Measurements from ENCODE around the gene GABRR2. TPM values are rescaled to one million over a fixed set of nuclear protein-coding genes. Genes with fewer than 3 reads are reported as not detected.

Gene GABRR2
- total and polyA plus RNA-seq, 2 of the 4 experiments (the other 2 are of a cell fraction), result 0.26 TPM; not detected in 1

DNA sequence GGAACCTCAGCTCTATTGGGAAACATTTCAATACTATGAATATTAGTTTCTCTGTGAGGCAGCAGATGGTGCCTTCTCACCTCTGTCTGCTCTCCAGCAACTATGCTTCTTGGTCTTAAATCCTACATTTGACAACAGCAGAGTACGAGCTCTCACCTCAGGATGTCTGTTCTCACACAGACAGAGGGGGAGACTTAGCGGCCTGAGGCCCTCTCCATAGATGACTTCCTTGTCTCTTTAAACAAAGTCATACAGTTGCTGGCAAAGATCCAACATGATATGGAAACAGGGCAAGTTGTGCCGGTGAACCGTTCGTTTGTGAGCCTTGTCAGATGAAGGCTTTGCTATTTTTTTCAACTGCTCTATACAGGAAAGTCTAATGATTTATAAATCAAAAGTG lies 54.3 kb downstream of the GABRR2 start:
- Histone ChIP-seq H3K79me1 (ENCODE audit: low read depth in 1 of 2, low read length in 2 of 2) (no peaks in the 10 kb centered on the region), H3K23ac (ENCODE audit: low read depth, low read length) (no peak overlapping the region), H4K5ac (ENCODE audit: low read depth, low read length) (no peak overlapping the region), H4K8ac (ENCODE audit: low read depth in 2 of 2, low read length in 2 of 2) (no peak overlapping the region), H3K27me3 (ENCODE audit: control insufficient read depth, insufficient read depth, low read length) (peaks cover 6% of the 10 kb centered on the region), H4K20me1 (ENCODE audit: insufficient read depth, low read length) (no peaks in the 10 kb centered on the region), H3K27ac (ENCODE audit: insufficient read depth, low read length) (no peak overlapping the region), H2BK15ac (ENCODE audit: low read depth, low read length) (no peak overlapping the region), H3K4me2 (ENCODE audit: low read depth, low read length) (no peak overlapping the region), H3K4me1 (ENCODE audit: control insufficient read depth, insufficient read depth, low read length) (no peaks in the 10 kb centered on the region), H2BK5ac (ENCODE audit: low read depth, low read length, poor library complexity, severe bottlenecking) (no peak overlapping the region), H3K18ac (ENCODE audit: low read depth, low read length) (no peak overlapping the region), H2AK9ac (replicated peaks; ENCODE audit: low read depth, low read length, poor library complexity) (no peak overlapping the region), H3K56ac (ENCODE audit: extremely low read depth, insufficient read depth, low read length) (no peak overlapping the region), H3K9me1 (ENCODE audit: insufficient read depth, low read length) (no peaks in the 10 kb centered on the region), H3K14ac (replicated peaks; ENCODE audit: low read depth, low read length) (no peak overlapping the region), H2BK120ac (ENCODE audit: low read depth, low read length) (no peak overlapping the region), H4K91ac (ENCODE audit: insufficient read depth, low read depth, low read length) (no peak overlapping the region), H2AK5ac (ENCODE audit: low read depth, low read length) (no peak overlapping the region), H2AFZ (replicated peaks; ENCODE audit: low read length, poor library complexity) (no peak overlapping the region), H3K36me3 (ENCODE audit: control insufficient read depth, insufficient read depth, low read length) (no peaks in the 10 kb centered on the region), H3K9ac (ENCODE audit: low read depth, low read length) (no peak overlapping the region), H3K9me3 (ENCODE audit: control insufficient read depth, insufficient read depth, low read length) (no peaks in the 10 kb centered on the region), H2BK20ac (ENCODE audit: low read depth, low read length) (no peak overlapping the region), H3K4ac (ENCODE audit: low read depth, low read length) (no peak overlapping the region), H3K4me3 (ENCODE audit: insufficient read depth, low read depth, low read length) (no peak overlapping the region)
- ATAC-seq (ENCODE audit: low read depth), result no peak
- POLR2A ChIA-PET (ENCODE audit: unreplicated experiment), result no interaction called here
- intact Hi-C loops (cut with micrococcal nuclease), result no loop called here
- CTCF ChIA-PET, result no interaction called here
- no peak for DNase-seq
- in situ Hi-C loops (cut with MboI; ENCODE audit: low sequenced_read_pairs), result no loop called here
- no TSS peak for BruUV-seq (replicated peaks)
- dilution Hi-C loops (cut with HindIII; ENCODE audit: low sequenced_read_pairs, unreplicated experiment), result no loop called here
- TF ChIP-seq FOS (IDR thresholded peaks at IDR 0.05; ENCODE audit: low read depth, low read length) (no peak), MAZ (IDR thresholded peaks at IDR 0.05; ENCODE audit: borderline replicate concordance, low read depth, low read length) (no peak), SMC3 (IDR thresholded peaks at IDR 0.05; ENCODE audit: low read depth, low read length) (no peak), MAFK (IDR thresholded peaks at IDR 0.05; ENCODE audit: low read depth, low read length) (no peak), CHD1 (IDR thresholded peaks at IDR 0.05; ENCODE audit: low read depth, low read length) (no peak), CEBPB (IDR thresholded peaks at IDR 0.05; ENCODE audit: low read depth, low read length) (no peak), POLR2A (IDR thresholded peaks at IDR 0.05; ENCODE audit: low read depth, low read length) (no peak), RFX5 (IDR thresholded peaks at IDR 0.05; ENCODE audit: low read depth, low read length) (no peak)
- no CpG with 5 or more reads among the region's 5 CpGs for WGBS, 2 experiments (ENCODE audit: extremely low coverage in 2 of 2, insufficient read length in 1 of 2)

Data from IMR-90 (cell line).